IMR-90 (cell line): ENCODE data around the gene ATG14. TPM values are rescaled to one million over a fixed set of nuclear protein-coding genes. Genes with fewer than 3 reads are reported as not detected.

Experiments used
- ATAC-seq: fragments of 200-7000 bp; cut with Tn5 transposase; 2 replicates; pipeline ENCODE4 v1.9.1; 2020; ENCODE audit warnings: low read depth, mild to moderate bottlenecking, moderate library complexity
- BruUV-seq: library from RNA; stranded (reverse); fragments of 400-500 nt; replicated peaks from 2 replicates; lab custom pipeline; 2021; lab: Mats Ljungman, UMichigan
- CTCF ChIA-PET: fragments of 300-600 bp; formaldehyde crosslinking; extraction: SDS; loops from one replicate; lab custom pipeline; 2021; ENCODE audit warnings: antibody characterized with exemption; lab: Yijun Ruan, JAX
- POLR2A ChIA-PET: fragments of 300-600 bp; sonication (Branson Sonifier 250); formaldehyde crosslinking; loops from one replicate; lab custom pipeline; 2022; ENCODE audit warnings: antibody characterized with exemption; ENCODE audit not compliant: unreplicated experiment; lab: Charles Lee
- DNase-seq: peaks from one replicate; pipeline ENCODE4 v3.0.0; 2013
- H2AFZ ChIP-seq: replicated peaks from 2 replicates; pipeline ENCODE3; 2013; ENCODE audit warnings: low read length, mild to moderate bottlenecking; ENCODE audit not compliant: poor library complexity
- H2AK5ac ChIP-seq: 2 replicates; pipeline ENCODE4 v1.6.1; 2013; ENCODE audit warnings: low read depth, low read length, inconsistent platforms
- H2AK9ac ChIP-seq: replicated peaks from 2 replicates; pipeline ENCODE3; 2013; ENCODE audit warnings: mild to moderate bottlenecking, low read depth, low read length, moderate library complexity; ENCODE audit not compliant: poor library complexity
- H2BK120ac ChIP-seq: 2 replicates; pipeline ENCODE4 v1.6.1; 2013; ENCODE audit warnings: low read depth, low read length, inconsistent platforms
- H2BK15ac ChIP-seq: 3 replicates; pipeline ENCODE4 v1.6.1; 2013; ENCODE audit warnings: low read depth, low read length, inconsistent platforms
- H2BK20ac ChIP-seq: 2 replicates; pipeline ENCODE4 v1.6.1; 2013; ENCODE audit warnings: low read depth, mild to moderate bottlenecking, inconsistent platforms, low read length, moderate library complexity
- H2BK5ac ChIP-seq: 2 replicates; pipeline ENCODE4 v1.6.1; 2013; ENCODE audit warnings: mild to moderate bottlenecking, low read depth, low read length, inconsistent platforms; ENCODE audit not compliant: poor library complexity, severe bottlenecking
- H3K14ac ChIP-seq: replicated peaks from 2 replicates; pipeline ENCODE4 v1.6.1; 2013; ENCODE audit warnings: low read depth, low read length, inconsistent platforms
- H3K18ac ChIP-seq: 2 replicates; pipeline ENCODE4 v1.6.1; 2013; ENCODE audit warnings: low read depth, low read length, control low read depth
- H3K23ac ChIP-seq: 2 replicates; pipeline ENCODE4 v1.6.1; 2013; ENCODE audit warnings: low read depth, low read length, inconsistent platforms
- H3K27ac ChIP-seq: 2 replicates; pipeline ENCODE4 v1.5.1; 2013; ENCODE audit warnings: mild to moderate bottlenecking, control low read depth, low read length; ENCODE audit not compliant: insufficient read depth
- H3K27me3 ChIP-seq: 2 replicates; pipeline ENCODE4 v1.6.1; 2013; ENCODE audit warnings: low read length; ENCODE audit not compliant: control insufficient read depth, insufficient read depth
- H3K36me3 ChIP-seq: 2 replicates; pipeline ENCODE4 v1.6.1; 2013; ENCODE audit warnings: low read length, mixed read lengths; ENCODE audit not compliant: control insufficient read depth, insufficient read depth
- H3K4ac ChIP-seq: 2 replicates; pipeline ENCODE4 v1.6.1; 2013; ENCODE audit warnings: low read depth, low read length, inconsistent platforms
- H3K4me1 ChIP-seq: 2 replicates; pipeline ENCODE4 v1.6.1; 2013; ENCODE audit warnings: low read length, mixed read lengths; ENCODE audit not compliant: control insufficient read depth, insufficient read depth
- H3K4me2 ChIP-seq: 2 replicates; pipeline ENCODE4 v1.6.1; 2013; ENCODE audit warnings: low read depth, mild to moderate bottlenecking, control low read depth, low read length, moderate library complexity
- H3K4me3 ChIP-seq: 2 replicates; pipeline ENCODE4 v1.5.1; 2013; ENCODE audit warnings: low read depth, mild to moderate bottlenecking, control low read depth, low read length, moderate library complexity; ENCODE audit not compliant: insufficient read depth
- H3K56ac ChIP-seq: 2 replicates; pipeline ENCODE4 v1.6.1; 2013; ENCODE audit warnings: low read length, inconsistent platforms; ENCODE audit not compliant: insufficient read depth; ENCODE audit errors: extremely low read depth
- H3K79me1 ChIP-seq, 2 experiments: 2 replicates each; pipeline ENCODE4 v1.6.1; 2013; ENCODE audit warnings: low read length in 2 of 2, inconsistent platforms in 1 of 2, low read depth in 1 of 2
- H3K9ac ChIP-seq: 2 replicates; pipeline ENCODE4 v1.6.1; 2013; ENCODE audit warnings: low read depth, low read length, control low read depth
- H3K9me1 ChIP-seq: 2 replicates; pipeline ENCODE4 v1.6.1; 2013; ENCODE audit warnings: low read length, inconsistent platforms; ENCODE audit not compliant: insufficient read depth
- H3K9me3 ChIP-seq: 2 replicates; pipeline ENCODE4 v1.6.1; 2013; ENCODE audit warnings: low read length; ENCODE audit not compliant: control insufficient read depth, insufficient read depth
- H4K20me1 ChIP-seq: 2 replicates; pipeline ENCODE4 v1.6.1; 2013; ENCODE audit warnings: low read length, inconsistent platforms; ENCODE audit not compliant: insufficient read depth
- H4K5ac ChIP-seq: 2 replicates; pipeline ENCODE4 v1.6.1; 2013; ENCODE audit warnings: mild to moderate bottlenecking, low read depth, low read length, control low read depth
- H4K8ac ChIP-seq, 2 experiments: 2 replicates each; pipeline ENCODE4 v1.6.1; 2013; ENCODE audit warnings: low read depth in 2 of 2, low read length in 2 of 2, control low read depth in 1 of 2, inconsistent platforms in 1 of 2
- H4K91ac ChIP-seq: 2 replicates; pipeline ENCODE4 v1.6.1; 2013; ENCODE audit warnings: low read depth, low read length, inconsistent platforms; ENCODE audit not compliant: insufficient read depth
- BHLHE40 ChIP-seq: fragments of 150-350 bp; IDR thresholded peaks from 2 replicates; pipeline ENCODE4 v1.6.1; 2016; ENCODE audit warnings: mild to moderate bottlenecking, low read depth, low read length
- CEBPB ChIP-seq: IDR thresholded peaks from 2 replicates; pipeline ENCODE4 v1.6.1; 2012; ENCODE audit warnings: low read depth, low read length, improper control_type of control experiment
- CHD1 ChIP-seq: IDR thresholded peaks from 2 replicates; pipeline ENCODE4 v1.6.1; 2012; ENCODE audit warnings: low read depth, low read length, improper control_type of control experiment
- CTCF ChIP-seq: conservative IDR thresholded peaks from 2 replicates; pipeline ENCODE4 v1.5.1; 2012; ENCODE audit warnings: mild to moderate bottlenecking, low read depth, low read length, improper control_type of control experiment
- ELK1 ChIP-seq: fragments of 150-350 bp; IDR thresholded peaks from 2 replicates; pipeline ENCODE4 v1.6.1; 2016; ENCODE audit warnings: low read depth, mild to moderate bottlenecking, low read length, moderate library complexity, borderline replicate concordance
- FOS ChIP-seq: fragments of 150-350 bp; IDR thresholded peaks from 2 replicates; pipeline ENCODE4 v1.6.1; 2016; ENCODE audit warnings: low read depth, low read length
- MAFK ChIP-seq: IDR thresholded peaks from 2 replicates; pipeline ENCODE4 v1.6.1; 2012; ENCODE audit warnings: low read depth, low read length, improper control_type of control experiment
- MAZ ChIP-seq: IDR thresholded peaks from 2 replicates; pipeline ENCODE4 v1.6.1; 2012; ENCODE audit warnings: low read depth, mild to moderate bottlenecking, low read length, improper control_type of control experiment, moderate library complexity, borderline replicate concordance
- MXI1 ChIP-seq: IDR thresholded peaks from 2 replicates; pipeline ENCODE4 v1.6.1; 2012; ENCODE audit warnings: low read depth, mild to moderate bottlenecking, low read length, moderate library complexity, borderline replicate concordance
- NFE2L2 ChIP-seq: fragments of 150-350 bp; IDR thresholded peaks from 2 replicates; pipeline ENCODE4 v1.6.1; 2016; ENCODE audit warnings: low read depth, mild to moderate bottlenecking, low read length
- POLR2A ChIP-seq: IDR thresholded peaks from 2 replicates; pipeline ENCODE4 v1.6.1; 2012; ENCODE audit warnings: mild to moderate bottlenecking, low read depth, low read length
- RAD21 ChIP-seq: IDR thresholded peaks from 2 replicates; pipeline ENCODE4 v1.6.1; 2012; ENCODE audit warnings: low read length, improper control_type of control experiment
- RCOR1 ChIP-seq: IDR thresholded peaks from 2 replicates; pipeline ENCODE4 v1.6.1; 2012; ENCODE audit warnings: mild to moderate bottlenecking, low read length, improper control_type of control experiment; ENCODE audit not compliant: insufficient replicate concordance
- RFX5 ChIP-seq: IDR thresholded peaks from 2 replicates; pipeline ENCODE4 v1.8.0; 2012; ENCODE audit warnings: low read depth, mild to moderate bottlenecking, low read length, moderate library complexity
- SMC3 ChIP-seq: fragments of 150-350 bp; IDR thresholded peaks from 2 replicates; pipeline ENCODE4 v1.6.1; 2016; ENCODE audit warnings: low read depth, mild to moderate bottlenecking, antibody characterized with exemption, low read length, moderate library complexity
- USF2 ChIP-seq: fragments of 150-350 bp; IDR thresholded peaks from 2 replicates; pipeline ENCODE4 v1.6.1; 2017; ENCODE audit warnings: mild to moderate bottlenecking, antibody characterized with exemption, low read length, low read depth
- dilution Hi-C: fragments of 300-500 bp; cut with HindIII; formaldehyde crosslinking; loops from one replicate; pipeline ENCODE4 v1.14.3; 2018; ENCODE audit warnings: low sequenced_read_pairs; ENCODE audit not compliant: unreplicated experiment
- in situ Hi-C: fragments of 300-500 bp; cut with MboI; formaldehyde crosslinking; loops from 3 replicates; pipeline ENCODE4 v1.14.3; 2019; ENCODE audit warnings: low sequenced_read_pairs, inconsistent platforms, mixed read lengths
- intact Hi-C: fragments of 100-400 bp; cut with micrococcal nuclease; formaldehyde crosslinking; loops from 2 replicates; pipeline ENCODE4 v1.10.0; 2022
- polyA plus RNA-seq, 3 experiments: library from polyadenylated mRNA; depleted of rRNA; stranded (reverse); fragments of >200 nt; gene quantifications; 2 replicates each; pipeline ENCODE4 v1.2.3, GENCODE V29; 2012; ENCODE audit warnings: low replicate concordance in 1 of 3
- total RNA-seq: library from RNA; depleted of rRNA; stranded (reverse); fragments of >200 nt; gene quantifications from 2 replicates; pipeline ENCODE4 v1.2.3, GENCODE V29; 2012

Gene ATG14
- total and polyA plus RNA-seq, 2 of the 4 experiments (the other 2 are of a cell fraction): 5.0 to 12.4 TPM

GRCh38 chr14:55388160-55388559, 23.5 kb downstream of the ATG14 start:
- H3K79me1 ChIP-seq: peaks cover 0 to 21% of the 10 kb centered on the region in 2 experiments; a peak in 2 of 4 replicates
- H3K23ac ChIP-seq: no peak overlapping the region
- dilution Hi-C loops (no loop called here), in situ Hi-C loops (no loop called here), intact Hi-C loops (no loop called here)
- BruUV-seq: no TSS peak
- H3K36me3 ChIP-seq: peaks cover 12% of the 10 kb centered on the region
- H4K91ac ChIP-seq: no peak overlapping the region
- H3K9me1 ChIP-seq: peaks cover 10% of the 10 kb centered on the region
- H3K9me3 ChIP-seq: no peaks in the 10 kb centered on the region
- H3K14ac ChIP-seq: no peak overlapping the region
- no peak overlapping the region for H3K9ac ChIP-seq
- no peaks in the 10 kb centered on the region for H3K27me3 ChIP-seq
- no peak overlapping the region for H4K8ac ChIP-seq
- TF ChIP-seq ELK1 (no peak), MXI1 (no peak), RAD21 (no peak), NFE2L2 (no peak), SMC3 (no peak), CEBPB (no peak), RFX5 (no peak), USF2 (no peak), POLR2A (no peak), MAZ (no peak), BHLHE40 (peak; percentile 56; the same call in 1 of the 2 replicates), MAFK (peak; percentile 65), CTCF (no peak), FOS (peak; percentile 82), RCOR1 (peak; percentile 54), CHD1 (no peak)
- POLR2A ChIA-PET: no interaction called here
- H2AK5ac ChIP-seq: no peak overlapping the region; the same call in 1 of the 2 replicates
- H2AFZ ChIP-seq: no peak overlapping the region
- no peaks in the 10 kb centered on the region for H4K20me1 ChIP-seq
- no peak overlapping the region for H3K4me3 ChIP-seq
- peak; percentile 95 for DNase-seq
- peak; percentile 66 for ATAC-seq
- peak overlapping the region; percentile 46; the same call in 1 of the 2 replicates for H3K27ac ChIP-seq
- H4K5ac ChIP-seq: no peak overlapping the region; the same call in 1 of the 2 replicates
- H2BK5ac ChIP-seq: peak overlapping the region; percentile 97
- H2BK15ac ChIP-seq: no peak overlapping the region
- CTCF ChIA-PET: interaction anchor here (1.4 kb wide), 1 partner anchor 23 kb away, joined by 3 read pairs; no protein-coding TSS in a partner anchor
- H3K4me1 ChIP-seq: peaks cover 13% of the 10 kb centered on the region
- H3K18ac ChIP-seq: no peak overlapping the region
- no peak overlapping the region for H3K56ac ChIP-seq
- H2BK120ac ChIP-seq: no peak overlapping the region
- no peak overlapping the region for H3K4ac ChIP-seq
- H2BK20ac ChIP-seq: peak overlapping the region; percentile 12; the same call in 1 of the 2 replicates
- H3K4me2 ChIP-seq: peak overlapping the region; percentile 17; the same call in 1 of the 2 replicates
- H2AK9ac ChIP-seq: no peak overlapping the region
